Smooth muscle cell (in vitro differentiated cells): Measurements from ENCODE around the gene SFMBT1. TPM values are rescaled to one million over a fixed set of nuclear protein-coding genes. Genes with fewer than 3 reads are reported as not detected.

Experiments
- DNase-seq: peaks from one replicate; lab custom pipeline; 2025; ENCODE audit not compliant: unreplicated experiment; lab: John Stamatoyannopoulos, UW
- H2AFZ ChIP-seq: fragments of 200-600 bp; sonication (generic); 2 replicates; pipeline ENCODE4 v1.6.0; 2016; ENCODE audit warnings: antibody characterized with exemption, low read depth, mild to moderate bottlenecking
- H3F3A ChIP-seq: fragments of 200-600 bp; sonication (generic); 2 replicates; pipeline ENCODE4 v1.6.0; 2017; ENCODE audit warnings: antibody characterized with exemption, low read depth
- H3K27ac ChIP-seq: fragments of 200-600 bp; sonication (generic); 2 replicates; pipeline ENCODE4 v1.5.1; 2016; ENCODE audit warnings: low read depth, mild to moderate bottlenecking
- H3K27me3 ChIP-seq: fragments of 200-600 bp; sonication (generic); 2 replicates; pipeline ENCODE4 v1.6.1; 2016; ENCODE audit warnings: low read depth, mild to moderate bottlenecking
- H3K36me3 ChIP-seq: fragments of 200-600 bp; sonication (generic); 2 replicates; pipeline ENCODE4 v1.5.1; 2016; ENCODE audit warnings: low read depth
- H3K4me1 ChIP-seq: fragments of 200-600 bp; sonication (generic); 2 replicates; pipeline ENCODE4 v1.5.1; 2016; ENCODE audit warnings: low read depth
- H3K4me2 ChIP-seq: fragments of 200-600 bp; sonication (generic); 2 replicates; pipeline ENCODE4 v1.6.0; 2016; ENCODE audit warnings: mild to moderate bottlenecking
- H3K4me3 ChIP-seq: fragments of 200-600 bp; sonication (generic); 2 replicates; pipeline ENCODE4 v1.5.1; 2016; ENCODE audit warnings: mild to moderate bottlenecking
- H3K79me2 ChIP-seq: fragments of 200-600 bp; sonication (generic); 2 replicates; pipeline ENCODE4 v1.6.0; 2016; ENCODE audit warnings: low read depth, mild to moderate bottlenecking
- H3K9ac ChIP-seq: fragments of 200-600 bp; sonication (generic); 2 replicates; pipeline ENCODE4 v1.6.0; 2016; ENCODE audit warnings: low read depth
- H3K9me3 ChIP-seq: fragments of 200-600 bp; sonication (generic); replicated peaks from 2 replicates; pipeline ENCODE4 v1.5.1; 2016; ENCODE audit warnings: low read depth
- H4K20me1 ChIP-seq: fragments of 200-600 bp; sonication (generic); 2 replicates; pipeline ENCODE4 v1.6.0; 2016; ENCODE audit warnings: low read depth
- CTCF ChIP-seq: fragments of 200-600 bp; sonication (generic); IDR thresholded peaks from 2 replicates; pipeline ENCODE4 v1.5.1; 2017; ENCODE audit warnings: borderline replicate concordance, mild to moderate bottlenecking, antibody characterized with exemption; ENCODE audit not compliant: insufficient read depth, poor library complexity, severe bottlenecking
- WGBS: methylation state at CpG from one replicate; pipeline ENCODE4 v1.1.7; 2016; ENCODE audit warnings: low lambda C conversion rate; 5-methylcytosine and 5-hydroxymethylcytosine counted together
- polyA plus RNA-seq: library from polyadenylated mRNA; unstranded; fragments of >200 nt; fragmentation: Nextera tagmentation; extraction: Ambion mirVana; gene quantifications from 2 replicates; pipeline ENCODE4 v1.2.1, GENCODE V29; 2016
- total RNA-seq: library from RNA; depleted of rRNA; stranded (reverse); fragments of >200 nt; gene quantifications from 2 replicates; pipeline ENCODE4 v1.2.3, GENCODE V29; 2014

Gene SFMBT1
- total and polyA plus RNA-seq, 2 experiments from 2014 or later: 1.4 to 2.2 TPM

- peak overlapping the region; percentile 76 for H3K4me3 ChIP-seq
- WGBS: 73% methylated on average over 11 of the region's 11 CpGs
- H3K4me2 ChIP-seq: peak overlapping the region; percentile 98
- no peaks in the 10 kb centered on the region for H3K36me3 ChIP-seq
- H3K9me3 ChIP-seq: no peaks in the 10 kb centered on the region
- peaks cover 4% of the 10 kb centered on the region for H3K79me2 ChIP-seq
- no peak overlapping the region for H3K27ac ChIP-seq
- peaks cover 14% of the 10 kb centered on the region for H3F3A ChIP-seq
- peak overlapping the region; percentile 99 for H2AFZ ChIP-seq
- peaks cover 27% of the 10 kb centered on the region for H3K27me3 ChIP-seq
- H4K20me1 ChIP-seq: peaks cover 7% of the 10 kb centered on the region
- H3K4me1 ChIP-seq: no peaks in the 10 kb centered on the region
- no peak for TF ChIP-seq CTCF
- H3K9ac ChIP-seq: no peak overlapping the region
- DNase-seq: no peak
Observed at GRCh38 chr3:53044371-53044710, 1.5 kb downstream of the SFMBT1 start.

- Histone ChIP-seq H3K79me2 (peaks cover 4% of the 10 kb centered on the region), H3F3A (peaks cover 14% of the 10 kb centered on the region), H3K9ac (no peak overlapping the region), H3K27me3 (peaks cover 27% of the 10 kb centered on the region), H3K27ac (no peak overlapping the region), H4K20me1 (peaks cover 7% of the 10 kb centered on the region), H3K36me3 (no peaks in the 10 kb centered on the region), H3K4me1 (no peaks in the 10 kb centered on the region), H3K4me2 (no peak overlapping the region), H3K9me3 (no peaks in the 10 kb centered on the region), H3K4me3 (peak overlapping the region; percentile 76), H2AFZ (no peak overlapping the region)
- TF ChIP-seq CTCF: no peak
- WGBS: 98% methylated on average over 2 of the region's 2 CpGs
- DNase-seq: no peak
Observed at GRCh38 chr3:53043738-53044137, 2.1 kb downstream of the SFMBT1 start.

GRCh38 chr3:53042651-53043050 is 3.2 kb downstream of the SFMBT1 start:
- WGBS: 90% methylated on average over 3 of the region's 3 CpGs
- Histone ChIP-seq H3K4me2 (no peak overlapping the region), H3K27ac (no peak overlapping the region), H2AFZ (no peak overlapping the region), H3K27me3 (peaks cover 27% of the 10 kb centered on the region), H3F3A (peaks cover 10% of the 10 kb centered on the region), H4K20me1 (peaks cover 7% of the 10 kb centered on the region), H3K9me3 (no peaks in the 10 kb centered on the region), H3K36me3 (no peaks in the 10 kb centered on the region), H3K4me1 (no peaks in the 10 kb centered on the region), H3K79me2 (peaks cover 4% of the 10 kb centered on the region), H3K4me3 (no peak overlapping the region), H3K9ac (no peak overlapping the region)
- DNase-seq: no peak
- TF ChIP-seq CTCF: no peak

GRCh38 chr3:53040351-53040820 is 5.5 kb downstream of the SFMBT1 start:
- no peak overlapping the region for H3K4me2 ChIP-seq
- no peak overlapping the region for H2AFZ ChIP-seq
- H3K27me3 ChIP-seq: peaks cover 19% of the 10 kb centered on the region
- H3K9ac ChIP-seq: no peak overlapping the region
- H3K36me3 ChIP-seq: no peaks in the 10 kb centered on the region
- DNase-seq: no peak
- H3K4me1 ChIP-seq: no peaks in the 10 kb centered on the region
- no peaks in the 10 kb centered on the region for H3F3A ChIP-seq
- no peak overlapping the region for H3K4me3 ChIP-seq
- peaks cover 7% of the 10 kb centered on the region for H4K20me1 ChIP-seq
- no peak for TF ChIP-seq CTCF
- H3K9me3 ChIP-seq: no peaks in the 10 kb centered on the region
- peaks cover 4% of the 10 kb centered on the region for H3K79me2 ChIP-seq
- H3K27ac ChIP-seq: no peak overlapping the region
